GM12874 (cell line): ENCODE data around the gene MPPED1.

Experiments used
- CTCF ChIP-seq: IDR thresholded peaks from 2 replicates; pipeline ENCODE4 v1.5.1; 2011; ENCODE audit warnings: low read depth, mild to moderate bottlenecking, control low read depth, low read length, moderate library complexity; ENCODE audit not compliant: insufficient read depth

The MPPED1 gene

GRCh38 chr22:43406186-43406790 lies 5.5 kb upstream of the MPPED1 start:
- TF ChIP-seq CTCF = no peak

GRCh38 chr22:43407591-43407990 lies 4.2 kb upstream of the MPPED1 start:
- no peak for TF ChIP-seq CTCF

DNA sequence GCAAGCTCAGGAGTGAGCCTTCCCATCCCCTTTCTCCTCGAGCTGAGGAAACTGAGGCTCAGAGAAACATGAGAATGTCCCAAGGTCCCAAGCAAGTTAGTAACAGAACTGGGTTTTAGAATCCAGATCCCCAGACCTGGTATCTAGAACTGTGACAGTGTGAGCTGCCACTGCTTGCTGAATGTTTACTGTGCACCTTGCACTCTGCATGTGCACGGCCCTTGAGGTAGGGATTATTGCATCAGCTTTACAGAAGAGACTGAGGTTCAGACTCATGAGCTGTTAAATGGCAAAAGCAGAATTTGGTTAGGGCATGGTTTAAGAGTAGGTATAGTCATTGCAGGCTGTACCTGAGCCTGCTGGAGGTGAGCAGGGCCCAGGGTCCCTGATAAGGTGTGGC lies 3.8 kb upstream of the MPPED1 start:
- no peak for TF ChIP-seq CTCF

GRCh38 chr22:43409046-43409445 lies 2.8 kb upstream of the MPPED1 start:
- TF ChIP-seq CTCF = no peak

DNA sequence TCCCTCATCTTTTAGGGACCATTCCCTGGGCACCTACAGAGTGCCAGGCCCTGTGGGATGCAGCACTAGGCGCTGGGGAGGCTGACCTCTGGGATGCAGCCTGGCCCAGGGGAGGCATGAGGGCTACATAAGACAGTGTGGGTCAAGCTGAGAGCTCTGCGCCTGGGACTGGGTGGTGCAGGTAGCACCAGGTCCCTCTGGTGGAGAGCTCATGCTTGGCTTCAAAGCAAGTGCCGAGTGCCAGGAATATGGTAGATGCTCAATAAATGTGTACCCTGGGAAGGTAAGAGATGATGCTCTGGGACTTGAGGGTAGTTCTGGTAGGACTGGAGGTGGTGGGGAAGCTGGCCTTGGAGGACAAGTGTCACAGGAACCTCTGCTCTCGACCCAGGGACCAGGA lies 2.0 kb upstream of the MPPED1 start:
- TF ChIP-seq CTCF = no peak

GRCh38 chr22:43411040-43411868 lies 560 bp upstream of the MPPED1 start:
- TF ChIP-seq CTCF = no peak

DNA sequence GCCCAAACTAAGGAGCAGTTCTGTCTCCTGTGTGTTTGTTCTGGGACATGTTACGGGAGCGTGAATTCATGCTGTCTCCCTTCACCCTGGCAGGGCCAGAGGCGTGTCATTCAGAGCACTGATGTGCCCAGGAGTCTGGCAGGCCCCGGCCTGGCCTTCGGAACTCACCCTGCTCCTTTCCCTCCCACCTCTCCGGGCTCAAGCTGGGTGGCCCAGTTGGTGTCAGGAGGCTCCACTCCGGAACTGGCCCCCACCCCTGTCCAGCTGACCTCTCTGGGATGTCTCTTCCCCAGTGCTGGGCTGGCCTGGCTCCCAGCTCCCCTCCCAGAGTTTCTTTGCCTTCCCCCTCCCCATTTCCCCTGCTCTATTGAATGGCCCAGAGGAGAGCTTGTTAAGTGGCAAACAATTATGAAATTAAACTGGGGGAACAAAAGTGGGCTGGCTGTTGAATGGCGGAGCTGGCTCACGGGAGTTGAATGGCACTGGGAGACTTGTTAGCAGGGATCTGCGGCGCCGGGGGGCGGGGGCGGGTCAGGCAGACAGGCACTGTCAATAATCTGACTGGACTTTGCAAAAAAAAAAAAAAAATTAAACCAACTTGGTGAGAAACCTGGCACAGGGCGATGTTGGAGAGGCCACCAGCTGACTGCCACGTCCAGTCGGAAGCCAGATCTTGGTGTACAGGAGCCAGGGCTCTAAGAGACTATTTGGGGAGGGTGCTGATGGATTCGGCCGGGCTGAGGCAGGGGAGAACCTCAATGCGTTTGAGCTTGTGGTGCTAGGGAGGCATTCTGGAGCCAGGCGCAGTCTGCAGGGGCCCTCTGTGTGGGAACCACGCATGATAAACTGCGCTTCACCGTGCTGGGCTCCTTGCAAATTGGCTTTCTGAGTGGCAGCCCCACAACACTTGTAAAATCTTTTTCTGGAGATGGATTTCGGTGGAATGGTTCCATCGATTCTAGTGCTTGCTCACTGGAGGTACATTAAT lies 1.3 kb downstream of the MPPED1 start:
- TF ChIP-seq CTCF = no peak
